Fibroblast of mammary gland (primary cell): ENCODE results near the gene SLC25A26.

ENCODE experiments used
- DNase-seq: peaks from one replicate; pipeline ENCODE4 v3.0.0-alpha.2; 2010; ENCODE audit warnings: low read depth
- H3K4me3 ChIP-seq: 2 replicates; pipeline ENCODE4 v1.5.1; 2011; ENCODE audit warnings: low read depth, mild to moderate bottlenecking, low read length, moderate library complexity; ENCODE audit not compliant: control insufficient read depth
- TF ChIP-seq, protein P1 (sequence below): conservative IDR thresholded peaks from 2 replicates; pipeline ENCODE4 v1.5.1; 2011; ENCODE audit warnings: low read depth, low read length, inconsistent platforms; ENCODE audit not compliant: control insufficient read depth, insufficient read depth

Gene SLC25A26

DNA sequence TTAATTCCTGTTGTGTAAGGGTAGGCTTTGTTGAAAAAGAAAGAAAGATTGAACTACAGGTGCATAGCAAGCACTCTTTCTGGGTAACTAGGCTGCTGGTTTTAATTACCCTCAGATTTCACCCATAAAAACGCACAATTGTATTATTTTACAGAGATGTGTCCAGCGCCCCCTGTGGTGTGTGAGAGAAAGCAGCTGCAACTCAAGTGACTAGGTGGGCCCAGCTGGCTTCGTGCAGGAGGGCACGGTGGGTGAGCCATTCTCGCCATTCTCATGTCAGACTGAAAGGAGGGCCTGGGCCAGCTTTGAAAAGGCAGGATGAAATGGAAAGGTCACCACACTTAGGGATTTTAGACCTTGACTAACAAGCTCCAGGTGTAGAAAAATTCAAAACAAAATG, 157.5 kb downstream of the SLC25A26 start:
- peak; percentile 30 for DNase-seq
- TF ChIP-seq, protein P1, sequence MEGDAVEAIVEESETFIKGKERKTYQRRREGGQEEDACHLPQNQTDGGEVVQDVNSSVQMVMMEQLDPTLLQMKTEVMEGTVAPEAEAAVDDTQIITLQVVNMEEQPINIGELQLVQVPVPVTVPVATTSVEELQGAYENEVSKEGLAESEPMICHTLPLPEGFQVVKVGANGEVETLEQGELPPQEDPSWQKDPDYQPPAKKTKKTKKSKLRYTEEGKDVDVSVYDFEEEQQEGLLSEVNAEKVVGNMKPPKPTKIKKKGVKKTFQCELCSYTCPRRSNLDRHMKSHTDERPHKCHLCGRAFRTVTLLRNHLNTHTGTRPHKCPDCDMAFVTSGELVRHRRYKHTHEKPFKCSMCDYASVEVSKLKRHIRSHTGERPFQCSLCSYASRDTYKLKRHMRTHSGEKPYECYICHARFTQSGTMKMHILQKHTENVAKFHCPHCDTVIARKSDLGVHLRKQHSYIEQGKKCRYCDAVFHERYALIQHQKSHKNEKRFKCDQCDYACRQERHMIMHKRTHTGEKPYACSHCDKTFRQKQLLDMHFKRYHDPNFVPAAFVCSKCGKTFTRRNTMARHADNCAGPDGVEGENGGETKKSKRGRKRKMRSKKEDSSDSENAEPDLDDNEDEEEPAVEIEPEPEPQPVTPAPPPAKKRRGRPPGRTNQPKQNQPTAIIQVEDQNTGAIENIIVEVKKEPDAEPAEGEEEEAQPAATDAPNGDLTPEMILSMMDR = peak; percentile 49
- no peak overlapping the region for H3K4me3 ChIP-seq

DNA sequence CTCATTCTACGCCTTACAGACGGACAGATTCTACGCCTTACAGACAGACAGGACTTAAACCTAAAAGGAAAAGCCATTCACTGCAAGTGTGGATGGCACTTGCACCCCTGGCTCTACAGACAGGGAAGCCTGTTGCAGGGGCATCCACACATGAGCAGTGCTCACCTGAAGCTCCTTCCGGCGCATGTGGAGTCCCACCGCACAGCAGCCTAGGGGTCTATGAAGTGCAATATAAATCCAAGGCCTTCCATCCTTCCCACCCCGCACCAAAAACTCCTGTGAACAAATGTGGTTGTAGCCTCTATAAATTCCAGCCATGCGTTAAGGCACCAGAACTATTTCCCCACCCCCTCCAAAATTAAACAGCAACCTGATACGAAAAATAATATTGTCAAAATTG, 158.8 kb downstream of the SLC25A26 start:
- DNase-seq = no peak
- TF ChIP-seq, protein P1 = no peak
- no peak overlapping the region for H3K4me3 ChIP-seq

DNA sequence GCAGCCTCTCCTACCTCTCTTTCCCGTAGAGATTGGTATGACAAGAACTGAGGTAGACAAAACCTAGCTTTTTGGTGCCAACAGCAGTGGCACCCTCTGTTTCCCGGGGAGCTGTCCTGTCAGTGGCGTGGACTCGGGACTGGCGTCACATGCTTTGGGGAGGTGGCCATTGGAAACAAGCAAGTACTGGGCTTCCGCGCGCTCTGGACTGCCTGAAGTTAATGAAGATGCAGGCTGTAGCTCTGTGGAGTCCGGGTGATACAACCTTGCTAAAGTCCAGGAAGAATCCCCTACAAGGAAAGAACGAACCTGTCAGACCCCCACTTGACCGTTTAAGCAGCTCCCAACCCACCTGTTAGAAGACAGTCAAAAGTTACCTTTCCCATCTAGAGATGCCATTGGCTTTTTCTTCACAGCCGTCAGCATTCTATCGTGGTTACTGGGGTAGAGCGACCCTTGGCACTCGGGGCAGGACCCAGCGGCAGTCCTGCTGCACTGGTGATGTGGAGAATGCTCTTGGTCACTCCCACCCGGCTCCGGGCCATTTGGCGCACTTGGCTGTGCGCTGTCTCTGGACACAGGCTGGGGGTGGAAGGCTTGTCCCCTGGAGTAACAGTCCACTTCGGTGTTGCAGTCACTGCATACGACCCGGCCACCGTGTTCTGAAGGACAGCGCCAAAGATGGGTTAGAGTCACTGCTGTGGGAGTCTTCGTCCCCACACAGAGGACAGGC, 159.6 kb downstream of the SLC25A26 start:
- TF ChIP-seq, protein P1 = no peak
- no peak overlapping the region for H3K4me3 ChIP-seq
- no peak for DNase-seq

DNA sequence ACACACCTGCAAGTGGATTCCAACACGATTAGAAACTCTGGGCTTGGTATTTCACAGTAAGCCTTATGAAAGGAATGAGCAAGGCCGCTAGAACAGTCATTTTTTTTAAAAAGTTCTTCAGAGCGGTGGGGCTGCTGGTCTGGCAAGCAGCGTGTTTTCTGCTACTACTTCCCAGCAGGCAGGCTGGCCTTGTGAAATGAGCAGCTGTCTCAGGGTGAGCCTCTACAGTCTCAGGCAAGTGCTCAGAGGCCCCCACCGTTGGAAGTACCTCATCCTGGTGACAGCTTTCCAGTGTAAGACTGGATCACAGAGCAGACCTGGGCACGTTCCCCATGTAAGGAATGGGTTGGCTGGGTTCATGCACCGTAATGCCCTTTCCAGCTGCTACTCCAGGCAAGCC, 160.8 kb downstream of the SLC25A26 start:
- TF ChIP-seq, protein P1 = no peak
- no peak for DNase-seq
- no peak overlapping the region for H3K4me3 ChIP-seq

DNA sequence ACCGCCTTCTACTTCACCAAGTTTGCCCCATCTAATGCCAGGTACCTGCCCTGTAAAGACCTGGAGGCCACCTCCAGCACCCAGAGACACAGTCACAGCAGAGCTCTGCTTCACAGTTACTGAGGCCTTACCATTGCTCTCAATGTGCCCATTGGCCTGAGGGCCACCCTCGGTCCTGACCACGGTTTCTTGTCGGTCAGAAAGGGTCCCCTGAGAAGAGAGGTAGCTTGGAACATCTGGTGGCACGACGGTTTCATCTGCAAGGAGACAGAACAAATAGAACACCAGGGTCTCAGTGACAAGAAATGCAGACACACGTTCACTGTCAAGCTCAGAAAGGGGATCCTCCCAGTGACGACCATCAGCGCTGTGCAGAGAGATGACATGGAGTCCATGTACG, 161.3 kb downstream of the SLC25A26 start:
- TF ChIP-seq, protein P1 = no peak
- DNase-seq = no peak
- H3K4me3 ChIP-seq = no peak overlapping the region

DNA sequence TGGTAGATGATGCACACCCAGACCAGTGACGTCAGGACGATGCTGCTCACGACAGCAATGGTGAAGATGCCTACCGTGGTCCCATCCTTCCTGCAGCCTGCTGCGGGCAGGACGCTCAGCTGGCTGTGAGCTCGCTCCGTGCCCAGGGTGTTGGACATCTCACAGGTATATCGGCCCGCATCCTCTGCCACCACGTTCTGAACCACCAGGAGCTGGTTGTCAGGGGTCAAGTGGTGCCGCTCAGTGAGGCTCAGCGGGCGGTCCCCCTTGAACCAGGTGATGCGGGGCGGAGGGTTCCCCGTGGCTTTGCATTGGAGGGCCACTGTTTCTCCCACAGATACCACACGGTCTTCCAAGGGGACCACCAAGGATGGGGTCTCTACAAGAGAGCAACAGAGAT, 162.2 kb downstream of the SLC25A26 start:
- no peak for DNase-seq
- no peak overlapping the region for H3K4me3 ChIP-seq
- TF ChIP-seq, protein P1 = no peak

DNA sequence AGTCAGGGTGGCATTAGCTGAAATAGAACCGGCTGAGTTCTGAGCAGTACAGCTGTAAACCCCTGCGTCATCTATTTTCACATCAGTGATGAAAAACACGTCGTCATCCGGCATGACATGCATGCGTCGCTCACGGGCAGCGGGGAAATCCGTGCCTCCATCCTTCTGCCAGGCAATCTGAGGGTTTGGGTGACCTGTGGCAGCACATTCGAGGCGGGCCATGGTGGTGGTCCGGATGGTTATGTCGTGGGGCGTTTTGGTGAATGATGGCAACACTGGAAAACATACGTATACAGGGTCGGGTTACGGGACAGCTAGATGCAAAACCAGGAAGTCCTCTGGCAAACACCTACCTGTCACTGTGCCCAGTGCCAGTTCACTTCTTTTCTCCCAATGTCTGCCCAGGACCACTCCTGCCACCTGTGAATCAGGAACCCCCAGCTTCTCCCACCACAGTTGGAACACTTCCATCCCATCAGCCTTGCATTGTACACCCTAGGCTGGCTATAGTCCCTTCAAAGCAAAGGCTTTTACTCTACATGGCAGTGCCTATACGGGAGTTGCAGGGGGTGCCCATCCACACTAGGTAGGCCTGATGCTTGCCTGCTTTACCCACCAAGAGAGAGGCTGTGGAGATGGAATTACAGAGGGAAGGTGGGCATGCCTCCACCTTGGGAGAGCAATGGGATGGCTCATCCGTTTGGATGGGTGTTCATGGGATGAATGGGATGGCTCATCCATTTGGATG, 163.4 kb downstream of the SLC25A26 start:
- TF ChIP-seq, protein P1 = no peak
- no peak for DNase-seq
- H3K4me3 ChIP-seq = no peak overlapping the region
